CD4-positive, alpha-beta T cell treated with Interleukin-15 for 4 hours (primary cell): Measurements from ENCODE around the gene RBP4.

Experiments used
- DNase-seq: peaks from one replicate; pipeline ENCODE4 v3.0.0-alpha.2; 2020; ENCODE audit warnings: low spot score

The RBP4 gene

DNA sequence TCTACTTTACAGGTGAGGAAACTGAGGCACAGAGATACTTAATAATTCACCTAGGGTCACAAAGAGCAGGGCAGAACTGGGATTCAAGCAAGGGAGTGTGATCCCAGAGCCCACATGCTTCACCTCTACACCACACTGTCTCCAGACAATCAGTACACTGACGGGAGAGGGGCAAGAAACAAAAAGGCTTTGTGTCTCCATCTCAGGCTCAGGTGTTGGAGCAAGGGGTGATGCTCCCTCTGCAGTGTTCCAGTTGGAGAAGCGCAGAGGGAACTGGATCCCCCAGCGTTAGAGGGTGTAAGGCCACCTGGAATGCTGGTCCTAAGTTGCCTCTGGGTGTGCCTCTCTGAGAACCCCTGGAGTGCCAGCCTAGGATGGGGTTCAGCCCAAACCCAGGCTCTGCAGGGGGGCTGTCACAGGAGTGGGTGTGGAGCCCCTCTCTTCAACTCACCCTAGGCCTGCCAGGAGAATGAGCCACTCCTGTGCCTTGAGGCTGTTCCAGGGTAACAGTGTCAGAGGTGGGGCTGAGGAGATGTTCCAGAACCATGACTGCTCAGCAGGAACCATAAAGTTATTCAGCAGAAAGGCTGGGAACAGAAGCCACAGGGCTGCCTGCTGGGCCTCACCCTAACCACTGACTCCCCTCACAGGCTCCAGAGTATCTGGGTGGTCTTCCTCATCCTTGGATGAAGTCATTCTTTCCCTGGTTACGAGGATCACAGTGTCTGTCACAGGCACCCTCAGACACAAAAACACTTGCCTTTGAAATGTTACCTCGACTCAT lies 5.5 kb downstream of the RBP4 start:
- no peak for DNase-seq

DNA sequence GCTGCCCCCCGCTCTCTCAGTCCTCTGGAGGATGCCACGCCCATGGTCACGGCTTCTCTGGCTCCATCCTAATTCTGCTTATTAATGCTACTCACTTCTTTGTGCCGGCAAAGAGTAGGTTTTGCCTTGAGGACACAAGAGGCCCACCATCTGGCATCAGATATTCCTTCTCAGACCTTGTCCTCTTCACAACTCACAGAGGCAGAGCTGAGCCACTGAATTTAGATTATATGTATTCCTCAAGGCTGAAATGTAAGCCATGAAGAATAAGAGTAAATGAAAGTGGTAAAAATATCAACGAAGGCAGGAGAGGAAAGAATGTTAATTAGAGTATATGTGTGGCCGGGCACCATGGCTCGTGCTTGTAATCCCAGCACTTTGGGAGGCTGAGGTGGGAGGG lies 6.5 kb downstream of the RBP4 start:
- no peak for DNase-seq

DNA sequence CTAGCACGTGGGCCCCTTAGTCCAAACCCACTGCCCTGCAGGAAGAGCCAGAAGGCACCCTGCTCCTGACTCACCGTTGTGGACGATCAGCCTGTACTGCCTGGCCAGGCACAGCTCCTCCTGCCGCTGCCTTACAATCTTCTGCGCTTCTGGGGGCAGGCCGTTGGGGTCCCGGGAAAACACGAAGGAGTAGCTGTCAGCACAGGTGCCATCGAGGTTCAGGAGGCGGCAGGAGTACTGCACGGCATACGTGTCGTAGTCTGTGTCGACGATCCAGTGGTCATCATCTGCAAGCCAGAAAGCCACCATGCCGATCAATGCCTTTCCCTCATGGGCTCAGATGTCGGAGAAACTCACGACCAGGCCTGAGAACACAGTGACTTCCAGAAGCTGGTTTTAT lies 7.3 kb downstream of the RBP4 start:
- no peak for DNase-seq

DNA sequence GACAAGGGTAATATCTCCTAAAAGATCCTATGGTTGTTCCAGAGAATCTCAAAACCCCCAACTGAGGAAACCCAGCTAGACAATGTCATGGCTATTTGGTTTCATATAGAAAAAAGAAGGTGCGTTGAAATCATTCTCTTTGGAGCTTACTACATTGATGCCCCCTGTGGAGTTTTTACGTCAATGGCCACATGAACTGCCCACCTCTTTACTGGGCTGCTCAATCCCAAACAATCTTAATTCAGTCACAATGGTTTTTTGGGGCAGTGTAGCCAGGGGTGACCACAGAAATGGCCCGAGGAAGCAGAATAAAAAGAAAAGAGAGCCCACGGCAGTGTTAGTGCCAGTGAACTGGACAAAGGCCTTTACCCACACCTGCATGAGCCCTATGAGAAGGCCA lies 7.8 kb downstream of the RBP4 start:
- DNase-seq, result no peak

DNA sequence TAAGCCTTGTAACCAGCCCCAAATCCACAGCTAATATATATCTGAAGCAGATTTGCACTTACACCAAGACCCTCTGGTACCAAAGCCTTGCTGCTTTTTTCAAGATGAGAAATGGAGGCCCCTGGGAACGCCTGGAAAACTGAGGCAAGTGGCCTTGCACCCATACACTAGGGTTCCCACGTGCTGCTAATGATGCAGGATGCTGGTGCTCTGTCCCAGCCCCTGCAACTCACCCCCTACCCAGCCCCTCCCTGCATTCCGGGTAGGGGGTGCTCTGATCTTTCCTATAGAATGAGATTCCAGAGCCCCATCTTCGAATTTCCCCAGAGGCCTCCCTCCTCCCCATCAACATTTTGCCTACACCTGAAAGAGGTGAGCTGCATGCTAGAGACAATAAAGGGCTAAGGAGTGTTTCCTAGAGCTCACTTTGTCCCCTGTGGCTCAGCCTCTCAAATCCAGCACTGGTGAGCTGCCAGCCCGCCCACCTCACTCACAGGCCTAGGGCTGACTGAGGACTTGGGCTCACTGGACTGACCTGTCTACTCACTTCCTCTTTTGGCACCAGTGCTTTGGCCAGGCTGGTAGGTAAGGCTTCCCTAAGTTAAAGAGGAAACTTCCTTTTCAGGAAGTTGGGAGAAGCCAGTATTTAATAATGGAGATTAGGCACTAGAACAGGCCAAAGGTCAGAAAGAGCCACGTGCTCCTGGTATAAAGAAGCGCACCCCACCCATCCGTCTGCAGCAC lies 9.8 kb downstream of the RBP4 start:
- no peak for DNase-seq

DNA sequence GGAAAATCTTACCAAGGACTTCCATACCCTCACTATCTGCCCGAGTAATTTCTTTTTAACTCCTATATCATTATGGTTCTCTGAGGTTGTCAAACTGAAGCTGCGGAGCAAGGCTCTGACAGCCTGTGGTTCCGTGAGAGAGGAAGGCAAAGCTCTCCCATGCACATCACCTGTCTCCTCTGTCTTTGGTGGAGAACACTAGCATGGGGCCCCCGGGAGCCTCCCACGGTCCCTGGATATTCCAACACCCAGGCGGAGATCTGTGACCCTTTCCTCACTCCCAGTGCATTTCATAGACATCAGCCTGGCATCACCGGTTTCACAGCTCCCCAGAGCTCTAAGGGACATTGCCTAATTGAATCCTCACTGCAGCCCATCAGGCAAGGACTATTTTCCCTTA lies 10.4 kb downstream of the RBP4 start:
- DNase-seq, result no peak

DNA sequence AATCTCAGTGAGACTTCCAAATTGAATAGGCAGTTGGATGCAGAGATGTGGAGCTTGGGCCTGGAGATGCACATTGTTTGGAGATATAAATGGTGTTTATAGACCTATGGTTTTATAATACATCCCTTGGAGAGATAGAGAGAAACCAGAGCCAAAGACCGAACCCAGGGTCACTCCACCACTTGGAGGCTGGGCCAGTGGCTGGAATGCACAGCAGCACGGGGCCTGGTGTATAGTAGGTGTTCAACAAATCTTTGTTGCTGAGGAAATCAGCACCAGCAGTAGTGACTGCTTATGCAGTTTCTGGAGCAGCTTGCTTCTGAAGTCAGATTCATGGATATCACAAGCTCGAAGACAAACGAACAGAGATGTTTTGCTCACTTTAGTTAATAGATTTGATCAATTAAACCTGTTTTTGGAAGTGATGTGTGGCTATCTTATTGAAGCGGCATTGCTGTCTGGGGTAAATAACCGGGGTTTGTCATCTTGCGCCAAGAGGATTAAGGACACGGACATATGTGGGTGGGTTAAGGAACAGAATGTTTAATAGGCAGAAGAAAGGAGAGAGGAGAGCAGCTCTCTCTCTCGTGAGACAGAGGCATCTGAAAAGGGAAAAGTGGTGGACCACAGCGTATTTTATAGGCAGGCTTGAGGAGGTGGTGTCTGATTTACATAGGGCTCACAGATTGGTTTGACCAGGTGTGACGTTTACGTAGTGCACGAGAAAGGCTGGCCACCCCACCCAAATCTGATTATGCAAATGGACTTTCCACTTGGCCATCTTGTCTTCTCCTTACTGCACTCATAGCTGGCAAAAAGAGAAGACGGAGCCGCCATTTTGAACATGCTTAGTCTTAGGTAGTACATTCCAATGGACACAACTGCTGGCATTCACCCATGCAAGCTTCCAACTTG lies 11.1 kb downstream of the RBP4 start:
- DNase-seq, result no peak

DNA sequence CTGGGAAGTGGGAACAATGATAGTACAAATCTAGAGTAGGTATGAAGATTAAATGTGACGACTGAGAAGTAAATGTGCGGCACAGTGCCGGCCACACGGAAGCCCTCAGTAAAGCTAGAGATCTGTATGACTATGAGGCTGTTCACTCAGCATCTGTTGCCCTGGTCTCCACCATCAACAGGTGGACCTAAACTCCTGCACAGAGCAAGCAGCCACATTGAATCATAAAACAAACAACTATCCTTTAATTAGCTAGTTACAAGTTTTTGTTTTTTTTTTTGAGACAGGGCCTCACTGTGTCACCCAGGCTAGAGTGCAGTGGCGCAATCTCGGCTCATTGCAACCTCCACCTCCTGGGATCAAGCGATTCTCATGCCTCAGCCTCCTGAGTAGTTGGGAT lies 16.6 kb downstream of the RBP4 start:
- DNase-seq, result no peak

DNA sequence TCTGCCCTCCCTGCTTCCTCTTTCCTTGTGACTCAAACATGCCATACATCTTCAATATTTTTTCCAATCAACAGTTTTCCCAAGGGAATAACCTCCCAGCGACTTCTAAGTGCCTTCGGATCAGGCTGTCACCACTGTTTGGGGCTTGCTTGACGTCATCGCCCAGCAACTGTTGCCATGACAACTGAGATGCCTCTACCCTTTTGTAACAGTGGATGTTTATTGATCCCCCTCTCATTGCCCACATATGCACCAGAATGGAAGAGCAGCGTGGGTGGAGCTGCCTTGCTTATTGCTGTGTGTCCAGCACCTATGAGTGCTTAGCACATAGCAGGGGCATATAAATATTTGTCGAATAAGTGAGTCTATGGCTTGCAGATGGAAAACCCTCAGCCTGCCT lies 20.2 kb downstream of the RBP4 start:
- DNase-seq, result no peak

DNA sequence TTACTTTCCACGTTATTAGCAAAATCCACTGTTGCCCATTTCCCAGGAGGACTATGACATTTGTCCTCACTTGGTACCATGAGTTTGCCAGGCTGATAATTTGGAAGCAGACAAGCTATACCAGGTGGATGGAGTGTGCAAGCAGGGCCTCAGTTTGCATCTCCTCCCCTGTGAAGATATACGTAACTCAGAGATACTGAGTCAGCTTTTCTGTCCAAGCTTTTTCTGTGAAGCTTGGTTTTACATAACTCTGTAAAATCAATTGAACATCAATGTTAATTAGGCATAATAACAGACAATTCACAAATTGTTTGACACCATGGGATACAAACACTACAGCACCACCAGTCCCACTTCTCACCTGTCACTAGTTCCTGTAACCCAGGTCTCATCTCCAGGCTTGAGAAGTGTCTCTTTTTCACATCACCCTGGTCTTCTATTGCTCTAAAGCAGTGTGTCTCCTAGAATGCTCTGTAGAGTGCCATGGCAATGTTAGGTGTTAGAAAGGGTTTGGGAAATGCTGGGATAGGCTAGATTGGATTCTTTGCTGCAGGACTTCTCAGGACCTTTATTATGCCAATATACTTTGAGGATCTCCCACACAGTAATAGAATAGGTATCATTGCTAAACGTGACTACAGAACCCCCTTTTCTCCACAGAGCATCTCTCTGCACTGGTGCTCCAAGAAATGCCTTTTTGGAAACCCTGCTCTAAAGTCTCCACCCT lies 20.9 kb downstream of the RBP4 start:
- DNase-seq, result no peak

DNA sequence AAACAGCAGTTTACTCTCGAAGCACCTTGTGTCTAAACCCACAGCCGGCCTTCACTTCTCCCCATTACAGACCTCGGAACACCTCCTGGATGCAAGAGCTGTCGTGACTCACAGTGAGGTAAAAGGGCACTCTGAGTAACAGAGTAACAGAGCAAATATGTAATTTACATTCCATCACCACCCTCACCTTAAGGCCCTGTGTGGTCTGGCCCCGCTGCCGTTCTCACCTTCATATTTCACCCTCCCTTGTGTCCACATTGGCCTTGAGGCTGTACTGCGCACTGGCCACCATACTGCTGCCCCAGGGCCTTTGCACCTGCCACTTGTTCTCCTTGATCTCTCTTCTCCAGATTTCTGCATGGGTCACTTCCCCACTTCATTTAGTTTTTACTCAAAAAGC lies 21.9 kb downstream of the RBP4 start:
- DNase-seq, result no peak

DNA sequence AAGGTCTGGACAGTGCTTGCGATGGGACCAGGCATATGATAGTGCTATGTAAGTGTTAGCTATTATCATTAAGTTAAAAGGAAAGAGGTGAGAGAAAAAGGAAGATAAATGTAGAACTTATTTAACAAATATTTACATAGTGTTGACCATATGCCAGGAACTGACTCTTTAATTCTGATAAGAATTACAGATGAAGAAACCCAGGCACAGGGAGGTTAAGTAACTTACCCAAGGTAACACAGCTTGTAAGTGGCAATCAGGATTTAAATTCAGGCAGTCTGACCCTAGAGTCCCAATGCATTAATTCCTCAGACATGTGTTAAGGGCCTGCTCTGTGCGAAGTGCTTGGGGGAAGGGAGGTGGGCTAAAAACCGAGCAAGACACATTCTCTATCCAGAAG lies 23.5 kb downstream of the RBP4 start:
- DNase-seq, result no peak

DNA sequence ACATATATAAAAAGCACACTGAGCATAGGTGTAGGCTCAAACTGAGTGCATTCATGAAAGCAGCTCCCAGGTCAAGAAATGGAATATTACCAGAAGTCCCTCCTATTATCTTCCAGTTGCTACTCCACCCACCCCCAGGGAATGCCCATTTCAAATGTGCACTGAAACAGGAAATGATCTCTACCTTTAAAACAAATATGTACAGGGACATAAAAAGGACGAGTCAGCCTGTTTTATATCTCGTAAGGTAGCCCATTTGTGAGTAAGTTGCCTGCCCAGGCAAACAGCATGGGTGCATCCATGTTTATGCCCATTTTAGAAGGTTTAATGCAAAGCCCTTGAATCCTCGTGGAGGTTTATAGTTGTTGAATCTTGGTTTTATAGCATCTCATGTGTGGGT lies 24.1 kb downstream of the RBP4 start:
- no peak for DNase-seq

DNA sequence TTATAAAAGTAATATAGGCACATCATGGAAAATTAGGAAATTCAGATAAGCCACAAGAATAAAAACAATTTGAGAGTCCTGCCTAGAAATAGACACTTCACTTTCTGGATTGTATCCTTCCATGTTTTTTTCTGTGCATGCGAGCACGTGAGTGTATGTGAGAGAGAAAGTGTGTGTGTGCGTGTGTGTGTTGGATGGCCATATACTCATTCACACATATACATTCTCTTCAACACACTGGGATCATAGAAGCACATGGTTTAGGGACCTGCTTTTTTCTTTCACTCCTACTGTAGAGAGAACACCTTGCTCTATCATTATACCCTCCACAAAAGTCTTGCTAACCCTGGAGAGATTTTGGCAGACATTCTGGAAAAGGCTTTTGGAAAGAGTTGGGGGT lies 27.1 kb downstream of the RBP4 start:
- no peak for DNase-seq

DNA sequence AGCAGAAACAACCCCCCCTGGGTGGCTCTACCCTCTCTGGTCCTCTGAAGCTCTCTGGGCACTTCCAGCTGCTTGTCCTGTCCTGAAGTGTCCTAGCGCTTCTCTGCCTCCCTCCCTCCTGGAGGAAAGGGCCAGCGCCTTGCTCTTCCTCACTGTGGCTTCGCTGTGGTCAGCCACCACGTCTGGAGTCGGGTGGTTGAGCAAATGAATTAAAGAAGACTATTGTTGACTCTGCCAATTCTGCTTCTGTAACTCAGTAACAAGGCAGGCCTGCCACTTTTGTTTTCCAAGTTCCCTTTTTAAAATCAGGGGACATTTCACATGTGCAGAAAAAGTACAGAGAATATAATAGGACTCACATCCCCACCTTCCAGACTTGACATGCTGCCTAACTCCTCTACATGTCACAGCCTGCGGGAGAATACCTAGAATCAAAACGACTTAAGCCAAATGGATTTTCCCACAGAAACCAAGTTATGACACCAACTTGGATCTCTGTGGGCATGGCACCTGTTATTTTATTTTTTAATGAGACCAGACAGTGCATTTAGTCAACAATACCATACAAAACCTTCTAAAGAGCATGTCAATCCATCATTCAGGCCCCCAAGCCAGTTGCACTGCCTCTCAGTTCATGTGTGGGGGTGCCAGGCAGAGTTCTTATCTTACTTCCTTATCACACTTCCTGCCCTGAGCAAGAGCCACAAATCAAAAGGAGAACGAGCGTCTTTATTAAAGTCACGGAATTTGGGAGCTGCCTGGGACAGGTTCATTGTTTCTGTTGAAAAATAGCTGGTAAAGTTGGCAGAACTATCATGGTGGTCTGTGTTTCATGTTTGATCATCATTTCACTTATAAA lies 27.8 kb downstream of the RBP4 start:
- DNase-seq, result no peak

DNA sequence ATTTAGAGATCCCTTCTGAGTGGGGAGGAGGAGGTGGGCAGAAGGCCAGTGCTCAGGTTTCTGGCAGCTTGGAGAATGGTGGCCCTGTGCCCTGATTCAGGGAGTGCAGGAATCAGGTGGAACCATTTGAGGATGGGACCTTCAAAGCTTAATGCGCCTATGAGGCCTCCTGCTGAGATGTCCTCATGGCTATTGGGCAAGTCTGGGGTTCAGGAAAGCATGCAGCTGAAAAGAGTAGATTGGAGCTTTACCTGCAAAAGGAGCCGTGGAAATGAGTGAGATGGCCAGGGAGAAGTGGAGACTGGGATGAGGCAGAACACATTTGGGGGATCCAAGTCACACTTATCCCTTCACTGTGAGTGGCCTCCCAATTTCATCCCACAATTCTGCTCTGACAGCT lies 28.4 kb downstream of the RBP4 start:
- DNase-seq, result no peak

DNA sequence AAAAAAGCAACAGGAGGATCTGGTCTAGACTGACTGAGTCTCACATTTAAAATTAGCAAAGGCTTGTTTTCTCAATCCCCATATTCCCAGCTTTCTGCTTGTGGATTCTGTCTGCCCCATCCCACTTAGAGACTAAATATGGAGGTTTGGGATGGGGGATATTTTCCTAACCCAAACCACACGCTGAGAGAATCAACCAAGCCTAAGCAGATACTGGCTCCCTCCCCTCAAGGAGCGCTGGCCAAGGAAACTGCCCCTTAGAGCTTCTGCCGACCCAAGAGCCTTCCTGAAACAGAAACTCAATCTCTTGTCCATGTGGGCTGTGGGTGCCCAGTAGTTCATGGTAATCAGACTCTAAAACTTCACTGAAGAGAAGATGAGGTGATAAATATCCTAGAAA lies 30.7 kb downstream of the RBP4 start:
- no peak for DNase-seq

DNA sequence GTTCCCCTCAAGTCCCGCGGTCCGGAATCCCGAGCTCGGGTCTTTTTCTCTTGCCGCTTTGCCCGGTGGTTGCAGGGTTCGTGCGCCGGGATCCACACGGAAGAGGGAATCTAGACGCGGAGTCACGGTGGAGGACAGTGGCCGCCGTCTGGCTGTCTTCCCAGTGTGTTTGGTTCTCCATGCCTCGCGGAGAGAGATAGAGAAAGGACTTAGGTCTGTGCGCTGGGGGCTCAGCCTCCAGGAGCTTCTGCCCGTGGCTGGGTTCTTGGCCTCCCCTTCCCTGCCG lies 33.0 kb downstream of the RBP4 start:
- DNase-seq, result no peak

DNA sequence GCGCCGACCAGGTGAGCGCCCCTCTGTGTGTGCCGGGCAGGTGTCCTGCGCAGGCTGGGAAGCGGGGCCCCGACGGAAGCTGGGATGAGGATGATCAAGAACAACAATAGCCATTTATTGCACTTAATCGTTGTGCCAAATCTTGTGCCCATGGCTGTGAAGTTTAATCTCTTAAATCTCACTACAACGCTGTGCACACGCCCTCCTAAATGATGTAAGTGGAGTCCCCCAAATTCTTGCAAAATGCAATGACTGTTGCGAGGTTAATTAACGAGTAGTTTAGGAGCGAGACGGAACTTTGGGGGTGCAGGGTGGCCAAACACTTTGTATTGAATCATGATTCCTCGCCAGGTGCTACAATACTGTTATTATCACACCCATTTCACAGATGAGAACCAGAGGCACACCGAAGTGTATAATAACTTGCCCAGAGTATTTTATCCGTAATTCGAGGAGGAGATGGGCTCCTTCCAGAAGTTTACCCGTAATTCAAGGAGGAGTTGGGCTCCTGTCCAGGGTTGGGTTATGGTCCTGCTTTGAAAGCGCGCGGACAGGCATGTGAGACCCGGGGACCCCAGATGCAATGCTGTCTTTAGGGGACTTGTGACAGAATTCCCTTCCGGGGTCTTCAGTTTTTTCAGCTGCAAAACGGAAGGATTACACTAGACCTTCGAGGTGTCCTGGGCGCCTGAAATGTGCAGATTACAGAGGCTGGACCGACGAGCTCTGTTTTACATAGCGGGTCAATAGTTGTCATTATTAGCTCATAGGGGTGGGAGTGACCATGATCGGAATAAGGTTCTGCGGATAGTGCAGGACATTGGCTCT lies 33.5 kb downstream of the RBP4 start:
- DNase-seq, result no peak
